ENCODE results near the gene ITGB2. TPM values are rescaled to one million over a fixed set of nuclear protein-coding genes. Genes with fewer than 3 reads are reported as not detected.

The ITGB2 gene
- total RNA-seq, 1 experiment from 2014 or later = 1.5 TPM

DNA sequence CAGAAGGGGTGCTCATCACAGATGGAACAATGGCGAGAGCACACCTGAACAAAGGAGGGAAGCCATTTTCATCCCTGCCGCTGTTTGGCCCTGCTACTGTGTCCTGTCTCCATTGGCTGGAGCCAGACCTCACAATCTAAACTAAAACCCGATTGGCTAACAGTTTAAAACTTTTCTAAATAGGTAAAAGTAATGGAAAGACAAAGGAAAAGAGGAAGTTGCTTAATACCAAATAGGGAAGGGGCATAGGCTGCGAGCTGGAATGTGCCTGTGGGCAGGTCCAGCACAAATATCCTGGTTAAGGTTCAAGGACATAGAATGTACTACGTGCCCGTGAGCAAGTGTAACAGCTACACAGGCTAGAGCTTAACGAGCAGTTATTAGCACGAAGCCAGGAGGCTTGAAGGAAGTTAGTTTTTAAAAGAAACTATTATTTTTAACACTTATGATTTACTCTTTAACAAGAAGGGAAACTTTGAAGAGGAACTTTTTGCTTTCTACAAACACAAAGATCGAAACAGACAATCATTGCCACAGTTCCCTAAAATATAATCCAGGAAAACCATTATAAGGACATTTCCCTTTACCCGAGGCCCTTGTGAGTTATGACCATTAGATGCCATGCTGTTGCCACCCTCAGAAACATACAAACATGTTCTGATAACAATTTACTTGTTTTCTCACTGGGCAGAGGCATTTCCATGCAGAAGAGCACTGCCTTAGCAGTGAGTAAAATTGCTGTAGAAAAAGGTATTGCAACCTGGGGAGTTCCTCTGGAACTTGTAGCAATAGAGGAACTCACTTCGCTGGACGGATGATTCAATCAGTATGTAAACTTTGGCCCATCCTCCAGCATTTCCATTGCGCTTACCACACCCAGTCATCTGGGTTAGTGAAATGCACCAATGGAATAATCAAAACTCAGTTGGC is 42.4 kb downstream of the ITGB2 start:
- H3K36me3 Mint-ChIP-seq = no peaks in the 10 kb centered on the region
- H3K4me3 Mint-ChIP-seq = no peak overlapping the region
- peaks cover 3% of the 10 kb centered on the region; the same call in 1 of the 2 replicates for H3K9me3 Mint-ChIP-seq
- TF ChIP-seq CREM (CRISPR knock-in tag; IDR thresholded peaks at IDR 0.05) = no peak
- TF ChIP-seq ATF1 (CRISPR knock-in tag; IDR thresholded peaks at IDR 0.05) = no peak
- TF ChIP-seq ESRRA (CRISPR knock-in tag; IDR thresholded peaks at IDR 0.05; ENCODE audit: borderline replicate concordance) = no peak
- no peak for TF ChIP-seq ETV6 (CRISPR knock-in tag; IDR thresholded peaks at IDR 0.05)
- peak; percentile 82 for TF ChIP-seq GABPB1 (CRISPR knock-in tag; IDR thresholded peaks at IDR 0.05)
- TF ChIP-seq ZBTB21 (CRISPR knock-in tag; IDR thresholded peaks at IDR 0.05; ENCODE audit: borderline replicate concordance) = no peak
- no peak for TF ChIP-seq FOXK1 (CRISPR knock-in tag; IDR thresholded peaks at IDR 0.05)
- TF ChIP-seq, protein P1, sequence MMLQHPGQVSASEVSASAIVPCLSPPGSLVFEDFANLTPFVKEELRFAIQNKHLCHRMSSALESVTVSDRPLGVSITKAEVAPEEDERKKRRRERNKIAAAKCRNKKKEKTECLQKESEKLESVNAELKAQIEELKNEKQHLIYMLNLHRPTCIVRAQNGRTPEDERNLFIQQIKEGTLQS (CRISPR knock-in tag; conservative IDR thresholded peaks at IDR 0.05) = no peak
- TF ChIP-seq HMGA2 (CRISPR knock-in tag; IDR thresholded peaks at IDR 0.05) = no peak
- ATAC-seq = no peak
- peaks cover 20% of the 10 kb centered on the region for H3K4me1 Mint-ChIP-seq
- peaks cover 25% of the 10 kb centered on the region for H3K27me3 Mint-ChIP-seq (ENCODE audit: low read depth)
- ChIA-PET POLR2A (no interaction called here), CTCF (no interaction called here)
- no peak for DNase-seq (ENCODE audit: low spot score)
- no peak overlapping the region for H3K27ac Mint-ChIP-seq

DNA sequence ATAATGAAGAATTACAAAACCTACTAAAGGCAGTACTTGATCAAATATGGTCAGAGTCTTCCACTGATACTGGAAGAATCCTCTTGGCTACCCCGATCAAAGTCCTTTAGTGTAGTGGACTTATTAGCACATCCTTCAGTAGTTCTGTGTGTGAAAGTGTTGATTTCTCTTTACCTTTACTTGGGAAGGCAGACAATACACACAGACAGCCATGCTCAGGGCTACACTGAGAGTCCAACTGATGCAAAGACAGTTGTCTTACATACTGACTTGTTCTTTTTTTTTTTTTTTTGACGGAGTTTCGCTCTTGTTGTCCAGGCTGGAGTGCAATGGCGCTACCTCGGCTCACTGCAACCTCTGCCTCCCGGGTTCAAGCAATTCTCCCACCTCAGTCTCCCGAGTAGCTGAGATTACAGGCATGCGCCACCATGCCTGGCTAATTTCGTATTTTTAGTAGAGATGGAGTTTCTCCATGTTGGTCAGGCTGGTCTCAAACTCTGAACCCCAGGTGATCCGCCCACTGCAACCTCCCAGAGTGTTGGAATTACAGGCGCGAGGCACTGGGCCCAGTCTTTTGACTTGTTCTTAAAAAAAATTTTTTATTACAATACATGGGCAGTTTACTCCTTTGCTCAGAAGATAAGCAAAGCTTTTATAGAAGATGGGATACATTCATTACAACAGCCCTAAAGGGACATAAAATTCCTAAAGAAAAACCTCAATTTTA is 43.7 kb downstream of the ITGB2 start:
- Mint-ChIP-seq H3K4me3 (no peak overlapping the region), H3K4me1 (peaks cover 27% of the 10 kb centered on the region), H3K36me3 (no peaks in the 10 kb centered on the region), H3K27me3 (ENCODE audit: low read depth) (peaks cover 25% of the 10 kb centered on the region), H3K9me3 (peaks cover 3% of the 10 kb centered on the region; the same call in 1 of the 2 replicates), H3K27ac (no peak overlapping the region)
- ChIA-PET CTCF (interaction anchor here (0.6 to 1.6 kb wide), 2 partner anchors 15 to 259 kb away, joined by 3 to 4 read pairs; no protein-coding TSS in a partner anchor), POLR2A (no interaction called here)
- TF ChIP-seq ZNF423 (CRISPR knock-in tag; IDR thresholded peaks at IDR 0.05) = no peak
- no peak for TF ChIP-seq NFE2L1 (CRISPR knock-in tag; IDR thresholded peaks at IDR 0.05)
- TF ChIP-seq TCF7 (CRISPR knock-in tag; IDR thresholded peaks at IDR 0.05; ENCODE audit: low read depth) = no peak
- TF ChIP-seq GTF2I (CRISPR knock-in tag; conservative IDR thresholded peaks at IDR 0.05) = no peak
- no peak for TF ChIP-seq CREM (CRISPR knock-in tag; IDR thresholded peaks at IDR 0.05)
- TF ChIP-seq, protein P2, sequence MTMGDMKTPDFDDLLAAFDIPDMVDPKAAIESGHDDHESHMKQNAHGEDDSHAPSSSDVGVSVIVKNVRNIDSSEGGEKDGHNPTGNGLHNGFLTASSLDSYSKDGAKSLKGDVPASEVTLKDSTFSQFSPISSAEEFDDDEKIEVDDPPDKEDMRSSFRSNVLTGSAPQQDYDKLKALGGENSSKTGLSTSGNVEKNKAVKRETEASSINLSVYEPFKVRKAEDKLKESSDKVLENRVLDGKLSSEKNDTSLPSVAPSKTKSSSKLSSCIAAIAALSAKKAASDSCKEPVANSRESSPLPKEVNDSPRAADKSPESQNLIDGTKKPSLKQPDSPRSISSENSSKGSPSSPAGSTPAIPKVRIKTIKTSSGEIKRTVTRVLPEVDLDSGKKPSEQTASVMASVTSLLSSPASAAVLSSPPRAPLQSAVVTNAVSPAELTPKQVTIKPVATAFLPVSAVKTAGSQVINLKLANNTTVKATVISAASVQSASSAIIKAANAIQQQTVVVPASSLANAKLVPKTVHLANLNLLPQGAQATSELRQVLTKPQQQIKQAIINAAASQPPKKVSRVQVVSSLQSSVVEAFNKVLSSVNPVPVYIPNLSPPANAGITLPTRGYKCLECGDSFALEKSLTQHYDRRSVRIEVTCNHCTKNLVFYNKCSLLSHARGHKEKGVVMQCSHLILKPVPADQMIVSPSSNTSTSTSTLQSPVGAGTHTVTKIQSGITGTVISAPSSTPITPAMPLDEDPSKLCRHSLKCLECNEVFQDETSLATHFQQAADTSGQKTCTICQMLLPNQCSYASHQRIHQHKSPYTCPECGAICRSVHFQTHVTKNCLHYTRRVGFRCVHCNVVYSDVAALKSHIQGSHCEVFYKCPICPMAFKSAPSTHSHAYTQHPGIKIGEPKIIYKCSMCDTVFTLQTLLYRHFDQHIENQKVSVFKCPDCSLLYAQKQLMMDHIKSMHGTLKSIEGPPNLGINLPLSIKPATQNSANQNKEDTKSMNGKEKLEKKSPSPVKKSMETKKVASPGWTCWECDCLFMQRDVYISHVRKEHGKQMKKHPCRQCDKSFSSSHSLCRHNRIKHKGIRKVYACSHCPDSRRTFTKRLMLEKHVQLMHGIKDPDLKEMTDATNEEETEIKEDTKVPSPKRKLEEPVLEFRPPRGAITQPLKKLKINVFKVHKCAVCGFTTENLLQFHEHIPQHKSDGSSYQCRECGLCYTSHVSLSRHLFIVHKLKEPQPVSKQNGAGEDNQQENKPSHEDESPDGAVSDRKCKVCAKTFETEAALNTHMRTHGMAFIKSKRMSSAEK (CRISPR knock-in tag; IDR thresholded peaks at IDR 0.05; ENCODE audit: borderline replicate concordance) = no peak
- TF ChIP-seq ZNF263 (CRISPR knock-in tag; IDR thresholded peaks at IDR 0.05; ENCODE audit: low read depth) = no peak
- TF ChIP-seq, protein P3, sequence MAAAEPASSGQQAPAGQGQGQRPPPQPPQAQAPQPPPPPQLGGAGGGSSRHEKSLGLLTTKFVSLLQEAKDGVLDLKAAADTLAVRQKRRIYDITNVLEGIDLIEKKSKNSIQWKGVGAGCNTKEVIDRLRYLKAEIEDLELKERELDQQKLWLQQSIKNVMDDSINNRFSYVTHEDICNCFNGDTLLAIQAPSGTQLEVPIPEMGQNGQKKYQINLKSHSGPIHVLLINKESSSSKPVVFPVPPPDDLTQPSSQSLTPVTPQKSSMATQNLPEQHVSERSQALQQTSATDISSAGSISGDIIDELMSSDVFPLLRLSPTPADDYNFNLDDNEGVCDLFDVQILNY (CRISPR knock-in tag; IDR thresholded peaks at IDR 0.05) = no peak
- no peak for TF ChIP-seq ZNF317 (CRISPR knock-in tag; IDR thresholded peaks at IDR 0.05; ENCODE audit: borderline replicate concordance, low read depth)
- TF ChIP-seq, protein P4, sequence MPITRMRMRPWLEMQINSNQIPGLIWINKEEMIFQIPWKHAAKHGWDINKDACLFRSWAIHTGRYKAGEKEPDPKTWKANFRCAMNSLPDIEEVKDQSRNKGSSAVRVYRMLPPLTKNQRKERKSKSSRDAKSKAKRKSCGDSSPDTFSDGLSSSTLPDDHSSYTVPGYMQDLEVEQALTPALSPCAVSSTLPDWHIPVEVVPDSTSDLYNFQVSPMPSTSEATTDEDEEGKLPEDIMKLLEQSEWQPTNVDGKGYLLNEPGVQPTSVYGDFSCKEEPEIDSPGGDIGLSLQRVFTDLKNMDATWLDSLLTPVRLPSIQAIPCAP (CRISPR knock-in tag; IDR thresholded peaks at IDR 0.05) = no peak
- ATAC-seq = no peak
- no peak for DNase-seq (ENCODE audit: low spot score)
